Endothelial cell (in vitro differentiated cells): ENCODE data around the gene STRA8. TPM values are rescaled to one million over a fixed set of nuclear protein-coding genes. Genes with fewer than 3 reads are reported as not detected.
A peak's percentile ranks its signal among the peaks of the same experiment; 100 is the strongest.

Source experiments
- DNase-seq: peaks from one replicate; pipeline ENCODE4 v3.0.0; 2021; ENCODE audit warnings: low spot score
- H3K27ac Mint-ChIP-seq: one replicate; pipeline ENCODE4 v1.8.0; 2021; ENCODE audit warnings: mixed read lengths, inconsistent platforms; ENCODE audit not compliant: unreplicated experiment
- H3K27me3 Mint-ChIP-seq: one replicate; pipeline ENCODE4 v1.8.0; 2021; ENCODE audit warnings: mild to moderate bottlenecking, moderate library complexity, mixed read lengths, inconsistent platforms; ENCODE audit not compliant: unreplicated experiment
- H3K36me3 Mint-ChIP-seq: one replicate; pipeline ENCODE4 v1.8.0; 2021; ENCODE audit warnings: mild to moderate bottlenecking, low read depth, mixed read lengths, inconsistent platforms; ENCODE audit not compliant: unreplicated experiment
- H3K4me1 Mint-ChIP-seq: one replicate; pipeline ENCODE4 v1.8.0; 2021; ENCODE audit warnings: mild to moderate bottlenecking, mixed read lengths, inconsistent platforms; ENCODE audit not compliant: unreplicated experiment
- H3K4me3 Mint-ChIP-seq: one replicate; pipeline ENCODE4 v1.8.0; 2021; ENCODE audit warnings: mild to moderate bottlenecking, mixed read lengths, inconsistent platforms; ENCODE audit not compliant: unreplicated experiment
- H3K9me3 Mint-ChIP-seq: one replicate; pipeline ENCODE4 v1.8.0; 2021; ENCODE audit warnings: mixed read lengths, inconsistent platforms; ENCODE audit not compliant: unreplicated experiment
- total RNA-seq: library from RNA; stranded (reverse); fragmentation: NEBNext Ultra II Directional; extraction: Animal tissue kit (Norgen Biotek cat#: 25700); gene quantifications from one replicate; pipeline ENCODE4 v1.2.1, GENCODE V29; 2021; ENCODE audit not compliant: unreplicated experiment
- TF ChIP-seq, protein P1 (sequence below): fragments of 200-600 bp; sonication (generic); IDR thresholded peaks from one replicate; pipeline ENCODE4 v1.5.0; 2021; ENCODE audit warnings: antibody characterized with exemption; ENCODE audit not compliant: unreplicated experiment

STRA8 gene
- total RNA-seq, 1 donor from 2014 or later: not detected

GRCh38 chr7:135272303-135272702 lies 38.7 kb downstream of the STRA8 start:
- Mint-ChIP-seq H3K4me3 (no peak overlapping the region), H3K27ac (no peak overlapping the region), H3K9me3 (peaks cover 6% of the 10 kb centered on the region), H3K27me3 (peaks cover 5% of the 10 kb centered on the region), H3K36me3 (peaks cover 12% of the 10 kb centered on the region), H3K4me1 (no peaks in the 10 kb centered on the region)
- TF ChIP-seq, protein P1, sequence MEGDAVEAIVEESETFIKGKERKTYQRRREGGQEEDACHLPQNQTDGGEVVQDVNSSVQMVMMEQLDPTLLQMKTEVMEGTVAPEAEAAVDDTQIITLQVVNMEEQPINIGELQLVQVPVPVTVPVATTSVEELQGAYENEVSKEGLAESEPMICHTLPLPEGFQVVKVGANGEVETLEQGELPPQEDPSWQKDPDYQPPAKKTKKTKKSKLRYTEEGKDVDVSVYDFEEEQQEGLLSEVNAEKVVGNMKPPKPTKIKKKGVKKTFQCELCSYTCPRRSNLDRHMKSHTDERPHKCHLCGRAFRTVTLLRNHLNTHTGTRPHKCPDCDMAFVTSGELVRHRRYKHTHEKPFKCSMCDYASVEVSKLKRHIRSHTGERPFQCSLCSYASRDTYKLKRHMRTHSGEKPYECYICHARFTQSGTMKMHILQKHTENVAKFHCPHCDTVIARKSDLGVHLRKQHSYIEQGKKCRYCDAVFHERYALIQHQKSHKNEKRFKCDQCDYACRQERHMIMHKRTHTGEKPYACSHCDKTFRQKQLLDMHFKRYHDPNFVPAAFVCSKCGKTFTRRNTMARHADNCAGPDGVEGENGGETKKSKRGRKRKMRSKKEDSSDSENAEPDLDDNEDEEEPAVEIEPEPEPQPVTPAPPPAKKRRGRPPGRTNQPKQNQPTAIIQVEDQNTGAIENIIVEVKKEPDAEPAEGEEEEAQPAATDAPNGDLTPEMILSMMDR: no peak
- DNase-seq: no peak

- Mint-ChIP-seq H3K36me3 (peaks cover 4% of the 10 kb centered on the region), H3K27me3 (peaks cover 1% of the 10 kb centered on the region), H3K4me3 (no peak overlapping the region), H3K4me1 (no peaks in the 10 kb centered on the region), H3K27ac (no peak overlapping the region), H3K9me3 (peaks cover 6% of the 10 kb centered on the region)
- TF ChIP-seq, protein P1: no peak
- DNase-seq: no peak
These were observed 39.9 kb downstream of the STRA8 start for GRCh38 chr7:135273581-135273980.

DNA sequence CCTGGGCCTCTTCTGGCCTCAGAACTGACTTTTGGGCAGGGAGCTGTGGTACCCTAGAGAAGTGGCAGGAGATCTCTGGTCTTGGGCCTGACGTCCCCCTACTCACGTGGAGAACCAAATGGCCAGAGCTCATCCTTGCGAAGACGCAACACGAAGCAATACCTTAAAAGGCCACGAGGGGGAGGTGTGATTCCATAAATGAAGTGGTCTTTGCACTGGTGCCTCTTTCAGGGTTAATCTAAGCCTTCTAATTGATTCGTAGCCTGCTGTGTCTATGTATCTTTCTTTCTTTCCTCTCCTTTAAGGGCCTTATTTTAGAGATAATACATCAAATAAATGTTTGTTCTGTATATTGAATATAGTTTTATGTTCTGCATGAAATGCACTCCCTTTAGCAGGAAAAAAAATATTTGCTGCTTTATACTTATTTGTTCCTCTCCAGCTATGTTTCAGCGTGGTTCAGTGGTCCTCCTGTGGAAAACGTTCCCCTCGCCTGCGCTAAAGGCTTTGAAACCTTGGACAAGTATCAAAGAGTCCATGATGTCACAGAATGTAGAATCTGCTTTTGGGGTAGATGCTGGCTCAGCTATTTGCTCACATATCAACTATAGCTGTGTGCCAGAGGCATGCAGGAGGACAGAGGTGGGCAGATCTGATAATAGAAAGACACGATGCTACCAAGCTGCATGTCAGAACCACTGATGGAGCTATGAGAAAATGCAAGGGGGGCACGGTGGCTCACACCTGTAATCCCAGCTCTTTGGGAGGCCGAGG lies 41.0 kb downstream of the STRA8 start:
- no peak overlapping the region for H3K4me3 Mint-ChIP-seq
- TF ChIP-seq, protein P1: peak; percentile 92
- no peaks in the 10 kb centered on the region for H3K4me1 Mint-ChIP-seq
- peaks cover 4% of the 10 kb centered on the region for H3K36me3 Mint-ChIP-seq
- peak; percentile 82 for DNase-seq
- peaks cover 1% of the 10 kb centered on the region for H3K27me3 Mint-ChIP-seq
- H3K9me3 Mint-ChIP-seq: peaks cover 6% of the 10 kb centered on the region
- no peak overlapping the region for H3K27ac Mint-ChIP-seq

DNA sequence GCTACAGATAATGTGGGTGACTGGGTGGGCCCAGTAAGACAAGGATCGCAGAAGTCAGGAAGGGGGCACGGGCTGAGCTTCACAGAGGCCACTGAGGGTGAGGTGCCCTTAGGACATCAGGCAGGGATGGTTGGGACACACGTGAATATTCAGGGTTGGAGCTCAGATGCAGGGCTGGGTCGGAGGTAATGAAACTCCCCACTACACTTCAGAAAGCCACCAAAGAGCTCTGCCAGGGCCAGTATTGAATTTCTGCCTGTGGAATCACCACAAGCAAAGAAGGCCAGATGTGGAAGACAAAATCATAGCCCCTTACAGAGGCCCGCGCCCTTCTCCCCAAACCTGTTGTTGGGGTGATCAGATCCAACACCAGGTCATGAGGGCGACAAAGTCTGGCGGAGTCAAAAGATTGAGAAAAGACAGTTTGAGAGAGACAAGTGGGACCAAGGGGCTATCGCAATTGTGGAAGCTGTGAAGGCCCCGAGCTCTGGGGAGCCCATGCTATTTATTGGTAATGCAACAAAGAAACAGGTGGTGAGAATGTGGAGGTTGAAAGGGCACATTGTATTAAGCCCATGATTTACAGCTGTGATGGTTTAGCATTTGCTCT lies 42.4 kb downstream of the STRA8 start:
- H3K4me3 Mint-ChIP-seq: no peak overlapping the region
- peaks cover 1% of the 10 kb centered on the region for H3K27me3 Mint-ChIP-seq
- H3K4me1 Mint-ChIP-seq: no peaks in the 10 kb centered on the region
- TF ChIP-seq, protein P1: no peak
- DNase-seq: no peak
- H3K36me3 Mint-ChIP-seq: peaks cover 4% of the 10 kb centered on the region
- peak overlapping the region; percentile 39 for H3K27ac Mint-ChIP-seq
- H3K9me3 Mint-ChIP-seq: peaks cover 6% of the 10 kb centered on the region

GRCh38 chr7:135277161-135277560 lies 43.5 kb downstream of the STRA8 start:
- no peak overlapping the region for H3K4me3 Mint-ChIP-seq
- no peaks in the 10 kb centered on the region for H3K4me1 Mint-ChIP-seq
- H3K36me3 Mint-ChIP-seq: peaks cover 4% of the 10 kb centered on the region
- DNase-seq: no peak
- H3K9me3 Mint-ChIP-seq: peaks cover 6% of the 10 kb centered on the region
- H3K27ac Mint-ChIP-seq: no peak overlapping the region
- peaks cover 1% of the 10 kb centered on the region for H3K27me3 Mint-ChIP-seq
- TF ChIP-seq, protein P1: no peak
